ENCODE measurements around the gene SH3TC1. TPM values are rescaled to one million over a fixed set of nuclear protein-coding genes. Genes with fewer than 3 reads are reported as not detected.

SH3TC1 gene
- total RNA-seq, 1 donor from 2014 or later, result 14.8 TPM

- intact Hi-C loops (cut with micrococcal nuclease), result no loop called here
These were observed 75.1 kb downstream of the SH3TC1 start for GRCh38 chr4:8274066-8274652.

GRCh38 chr4:8274765-8275547 lies 75.9 kb downstream of the SH3TC1 start:
- intact Hi-C loops (cut with micrococcal nuclease), result no loop called here

- intact Hi-C loops (cut with micrococcal nuclease), result no loop called here
These were observed 76.4 kb downstream of the SH3TC1 start for GRCh38 chr4:8275548-8275910.

- intact Hi-C loops (cut with micrococcal nuclease), result no loop called here
These were observed 77.5 kb downstream of the SH3TC1 start for GRCh38 chr4:8276358-8277240.

GRCh38 chr4:8277356-8278008 lies 78.4 kb downstream of the SH3TC1 start:
- intact Hi-C loops (cut with micrococcal nuclease), result no loop called here

GRCh38 chr4:8278009-8278395 lies 78.9 kb downstream of the SH3TC1 start:
- intact Hi-C loops (cut with micrococcal nuclease), result no loop called here

GRCh38 chr4:8278421-8279287 lies 79.6 kb downstream of the SH3TC1 start:
- intact Hi-C loops (cut with micrococcal nuclease), result no loop called here

GRCh38 chr4:8279321-8280157 lies 80.4 kb downstream of the SH3TC1 start:
- intact Hi-C loops (cut with micrococcal nuclease), result no loop called here

- intact Hi-C loops (cut with micrococcal nuclease), result no loop called here
These were observed 81.2 kb downstream of the SH3TC1 start for GRCh38 chr4:8280158-8280875.

GRCh38 chr4:8280876-8281440 lies 81.9 kb downstream of the SH3TC1 start:
- intact Hi-C loops (cut with micrococcal nuclease), result no loop called here

- intact Hi-C loops (cut with micrococcal nuclease), result no loop called here
These were observed 82.5 kb downstream of the SH3TC1 start for GRCh38 chr4:8281519-8282133.

- intact Hi-C loops (cut with micrococcal nuclease), result no loop called here
These were observed 83.1 kb downstream of the SH3TC1 start for GRCh38 chr4:8282134-8282641.

- intact Hi-C loops (cut with micrococcal nuclease), result no loop called here
These were observed 83.7 kb downstream of the SH3TC1 start for GRCh38 chr4:8282742-8283141.

GRCh38 chr4:8283161-8283560 lies 84.1 kb downstream of the SH3TC1 start:
- intact Hi-C loops (cut with micrococcal nuclease), result no loop called here

GRCh38 chr4:8283631-8284121 lies 84.6 kb downstream of the SH3TC1 start:
- intact Hi-C loops (cut with micrococcal nuclease), result no loop called here

- intact Hi-C loops (cut with micrococcal nuclease), result no loop called here
These were observed 85.3 kb downstream of the SH3TC1 start for GRCh38 chr4:8284391-8284790.

GRCh38 chr4:8285143-8285975 lies 86.3 kb downstream of the SH3TC1 start:
- intact Hi-C loops (cut with micrococcal nuclease), result no loop called here

All from T-helper 2 cell treated with Interferon-gamma antibody and Interleukin-4, amounts not matched to agents 100 ng/mL and 5 ng/mL, for 36 hours (primary cell).